Stimulated activated CD4-positive, alpha-beta T cell treated with anti-CD3 and anti-CD28 coated beads, Interleukin-4, amount 100 ng/mL, for 48 hours (primary cell): ENCODE results near the gene CES4A.
A peak's percentile ranks its signal among the peaks of the same experiment; 100 is the strongest.
"Not testable (repeated sequence)": the region's sequence is repeated elsewhere in the genome, so short reads cannot be mapped to it uniquely, and the experiment has no call there.

Experiments used
- DNase-seq, 2 donors: peaks; one replicate each; pipeline ENCODE4 v3.0.0-alpha.2; 2020; ENCODE audit warnings: low read depth in 2 of 2

Gene CES4A

DNA sequence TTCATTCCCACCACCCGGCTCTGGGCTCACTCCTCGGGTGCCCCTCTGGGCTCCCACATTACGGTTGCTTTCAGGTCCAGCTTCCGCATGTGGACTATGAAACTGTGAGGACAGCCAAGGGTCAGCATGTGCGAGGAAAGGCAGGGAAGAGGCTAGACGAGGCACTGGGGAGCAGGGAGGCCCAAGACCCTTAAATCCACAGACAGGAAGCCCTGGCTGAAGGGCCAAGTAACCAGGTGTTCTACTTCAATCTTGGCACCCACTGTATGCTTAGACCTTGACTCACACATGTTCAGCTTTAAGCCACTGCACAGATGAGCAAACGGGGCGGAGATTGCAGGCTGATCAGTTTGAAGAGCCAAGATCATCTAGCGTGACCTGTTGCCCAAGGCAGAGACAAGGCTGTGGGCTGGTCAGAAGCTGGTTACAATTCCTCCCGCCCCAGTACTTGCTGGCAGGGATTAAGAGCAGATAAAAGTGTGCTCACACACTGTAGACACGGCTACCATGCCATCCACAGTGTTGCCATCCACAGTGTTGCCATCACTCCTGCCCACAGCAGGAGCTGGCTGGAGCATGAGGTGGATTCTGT, at the start of gene CES4A:
Gene CES4A (plus strand): TSS at position 393 of the 592 bp plus-strand sequence. CDS start 184 bp downstream, at position 577.
- no peak for DNase-seq

DNA sequence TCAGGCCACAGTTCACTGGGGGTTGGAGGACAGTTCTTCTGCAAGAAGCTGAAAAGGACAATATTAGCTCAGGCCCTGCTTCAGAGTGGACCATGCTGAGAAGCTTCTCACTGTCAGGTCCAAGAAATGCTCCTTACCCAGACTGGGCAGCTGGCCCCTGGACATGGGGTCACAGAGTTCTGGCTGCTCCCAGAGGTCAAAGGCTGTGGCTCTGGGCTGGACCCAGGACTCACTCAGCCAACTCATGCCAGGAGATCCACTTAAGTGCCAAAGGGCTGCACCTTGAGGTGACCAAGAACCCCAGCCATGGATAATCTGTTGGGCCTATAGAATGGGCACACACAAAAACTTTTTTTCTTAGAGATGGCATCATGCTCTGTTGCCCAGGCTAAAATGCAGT, 49.0 kb upstream of the CES4A start:
- no peak for DNase-seq

DNA sequence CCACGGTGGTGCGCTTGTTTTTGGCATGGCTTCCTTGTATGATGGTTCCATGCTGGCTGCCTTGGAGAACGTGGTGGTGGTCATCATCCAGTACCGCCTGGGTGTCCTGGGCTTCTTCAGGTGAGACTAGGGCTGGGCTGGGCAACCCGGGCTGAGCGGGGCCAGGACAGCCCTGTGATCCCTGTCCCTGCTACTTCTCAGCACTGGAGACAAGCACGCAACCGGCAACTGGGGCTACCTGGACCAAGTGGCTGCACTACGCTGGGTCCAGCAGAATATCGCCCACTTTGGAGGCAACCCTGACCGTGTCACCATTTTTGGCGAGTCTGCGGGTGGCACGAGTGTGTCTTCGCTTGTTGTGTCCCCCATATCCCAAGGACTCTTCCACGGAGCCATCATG, 48.2 kb upstream of the CES4A start:
- no peak for DNase-seq

DNA sequence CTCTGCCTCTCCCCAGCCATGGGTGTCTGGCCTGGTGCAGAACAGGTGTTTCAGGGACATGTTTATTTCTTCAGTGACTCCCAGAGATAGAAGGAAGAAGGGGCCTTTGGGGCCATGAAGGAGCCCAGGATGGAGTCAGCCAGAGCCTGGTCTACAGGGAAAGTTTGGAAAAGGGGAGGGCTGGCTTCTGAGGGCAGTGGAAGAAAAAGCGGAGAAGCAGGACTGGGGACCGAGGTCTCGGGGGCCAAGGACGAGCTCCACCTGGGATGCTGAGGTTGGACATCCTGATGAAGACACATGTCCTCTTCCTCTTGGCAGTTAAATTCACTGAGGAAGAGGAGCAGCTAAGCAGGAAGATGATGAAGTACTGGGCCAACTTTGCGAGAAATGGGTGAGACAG, 45.4 kb upstream of the CES4A start:
- DNase-seq = no peak

DNA sequence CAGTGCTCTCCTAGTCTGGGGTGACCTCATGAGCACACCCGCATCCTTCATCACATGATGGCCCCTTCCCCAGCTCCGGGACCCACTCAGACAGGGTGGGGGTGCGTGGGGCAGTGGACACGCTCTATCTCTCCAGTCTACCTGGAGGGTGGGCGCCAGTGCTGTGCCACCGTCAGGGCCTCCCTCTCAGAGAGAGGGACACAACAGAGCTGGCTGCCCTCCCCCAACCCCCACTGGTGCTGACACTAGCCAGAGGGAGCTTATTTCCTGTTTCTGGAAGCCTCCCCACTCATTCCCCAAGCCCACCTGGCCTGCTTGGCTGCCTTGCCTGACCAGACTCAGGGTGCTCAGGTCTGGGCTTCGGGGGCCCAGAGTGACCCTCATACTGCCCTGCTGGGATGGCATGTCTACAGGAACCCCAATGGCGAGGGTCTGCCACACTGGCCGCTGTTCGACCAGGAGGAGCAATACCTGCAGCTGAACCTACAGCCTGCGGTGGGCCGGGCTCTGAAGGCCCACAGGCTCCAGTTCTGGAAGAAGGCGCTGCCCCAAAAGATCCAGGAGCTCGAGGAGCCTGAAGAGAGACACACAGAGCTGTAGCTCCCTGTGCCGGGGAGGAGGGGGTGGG, 44.8 kb upstream of the CES4A start:
- no peak for DNase-seq

DNA sequence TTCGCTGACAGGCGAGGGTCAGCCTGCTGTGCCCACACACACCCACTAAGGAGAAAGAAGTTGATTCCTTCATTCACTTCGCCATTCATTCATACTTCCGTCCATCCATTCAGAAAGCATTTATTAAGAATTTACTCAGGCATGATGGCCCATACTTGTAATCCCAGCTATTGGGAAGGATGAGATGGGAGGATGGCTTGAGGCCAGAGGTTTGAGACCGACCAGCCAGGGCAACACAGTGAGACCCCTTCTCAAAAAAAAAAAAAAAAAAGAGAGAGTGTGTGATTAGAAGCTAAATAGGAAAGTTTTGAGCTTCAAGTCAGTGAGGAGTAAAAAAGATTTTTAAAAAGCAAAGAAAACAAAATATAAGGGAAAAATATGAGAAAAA, 44.3 kb upstream of the CES4A start:
- no peak for DNase-seq

DNA sequence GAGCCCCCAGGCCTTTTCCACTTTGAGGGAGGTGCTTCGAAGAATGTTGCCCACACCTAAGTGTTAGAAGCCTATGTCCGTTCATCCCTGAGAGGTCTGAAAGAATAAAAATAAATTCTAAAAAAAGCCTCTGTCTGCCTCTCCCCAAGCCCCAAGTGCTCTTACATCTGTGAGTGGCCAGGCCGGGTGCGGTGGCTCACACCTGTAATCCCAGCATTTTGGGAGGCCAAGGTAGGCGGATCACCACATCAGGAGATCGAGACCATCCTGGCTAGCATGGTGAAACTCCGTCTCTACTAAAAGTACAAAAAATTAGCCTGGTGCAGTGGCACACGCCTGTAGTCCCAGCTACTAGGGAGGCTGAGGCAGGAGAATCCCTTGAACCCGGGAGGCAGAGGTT, 43.4 kb upstream of the CES4A start:
- DNase-seq = not testable (repeated sequence)

DNA sequence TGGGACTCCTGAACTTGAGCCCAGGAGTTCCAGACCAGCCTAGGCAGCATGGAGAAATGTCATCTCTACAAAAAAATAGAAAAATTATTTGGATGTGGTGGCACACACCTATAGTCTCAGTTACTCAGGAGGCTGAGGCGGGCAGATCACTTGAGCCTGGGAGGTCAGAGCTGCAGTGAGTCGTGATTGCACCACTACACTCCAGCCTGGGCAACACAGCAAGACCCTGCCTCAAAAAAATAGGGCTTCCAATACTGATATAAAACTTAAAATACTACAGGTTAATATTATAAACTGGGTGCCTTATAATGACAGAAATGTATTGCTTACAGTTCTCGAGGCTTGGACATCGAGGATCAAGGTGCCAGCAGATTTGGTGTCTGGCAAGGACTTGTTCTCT, 42.5 kb upstream of the CES4A start:
- DNase-seq = no peak

DNA sequence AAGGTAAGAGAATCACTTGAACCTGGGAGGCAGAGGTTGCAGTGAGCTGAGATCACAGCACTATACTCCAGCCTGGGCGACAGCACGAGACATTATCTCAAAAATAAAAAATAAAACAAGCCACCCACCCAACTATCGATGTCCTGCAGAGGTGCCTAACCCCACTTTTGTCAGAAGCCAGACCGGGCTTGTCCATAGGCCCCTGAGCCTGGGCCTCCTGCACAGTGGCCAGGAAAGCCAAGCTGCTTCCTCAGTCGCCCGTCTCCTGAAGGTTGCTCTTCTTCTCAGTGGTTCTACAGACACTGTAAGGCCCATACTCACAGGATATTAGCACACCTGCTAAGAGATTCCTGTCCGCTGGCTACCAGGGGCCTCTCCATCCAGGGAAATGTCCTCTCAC, 41.8 kb upstream of the CES4A start:
- no peak for DNase-seq

DNA sequence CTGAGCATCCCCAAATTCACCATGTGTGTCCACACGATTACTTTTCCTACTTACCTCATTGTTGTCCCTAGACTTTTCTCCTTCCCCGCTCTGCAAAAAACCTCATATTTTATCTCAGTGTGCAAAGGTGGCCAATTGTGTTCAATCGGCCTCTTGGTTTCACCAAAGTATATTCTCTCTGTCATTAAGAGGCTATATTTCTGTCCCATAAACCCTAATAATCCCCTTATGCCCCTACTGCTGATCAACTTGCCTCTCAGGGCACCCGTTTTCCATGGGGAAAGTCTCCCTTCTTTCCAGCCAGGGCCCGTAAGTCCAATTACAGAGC, 41.5 kb upstream of the CES4A start:
- no peak for DNase-seq

DNA sequence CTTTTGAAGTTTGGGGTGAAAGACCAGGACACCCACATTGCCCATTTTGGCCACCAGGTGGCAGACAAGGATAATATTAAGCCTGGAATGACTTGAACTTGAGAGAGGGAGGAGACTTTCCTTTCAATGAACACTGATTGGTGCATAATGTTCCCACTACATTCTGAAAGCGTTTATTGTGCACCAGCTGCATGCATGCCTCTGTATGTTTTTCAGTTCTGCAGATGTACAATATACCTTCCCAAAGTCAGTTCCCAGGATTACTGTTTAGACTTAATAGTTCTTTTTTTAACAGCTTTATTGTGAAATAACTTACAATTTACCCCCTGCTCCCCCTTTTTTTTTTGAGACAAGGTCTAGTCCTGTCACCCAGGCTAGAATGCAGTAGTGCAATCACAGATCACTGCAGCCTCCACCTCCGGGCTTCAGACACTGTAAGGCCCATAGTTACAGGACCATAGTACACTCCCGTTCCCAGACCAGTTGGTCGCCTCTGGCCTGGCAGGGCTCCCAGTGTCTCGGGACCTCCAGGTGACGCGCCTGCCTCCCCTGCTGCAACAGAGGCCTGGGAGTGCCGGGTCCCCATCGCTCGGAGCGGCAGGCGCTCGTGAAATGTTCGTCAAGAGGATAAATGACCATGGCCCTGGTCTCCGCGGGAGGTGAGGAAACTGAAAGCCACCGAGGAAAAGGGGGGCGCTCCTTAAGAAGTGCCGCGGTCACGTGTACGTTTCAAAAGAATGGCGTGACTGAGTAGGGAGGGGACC, 40.9 kb upstream of the CES4A start:
- peak; percentile 76 to 84 for DNase-seq

DNA sequence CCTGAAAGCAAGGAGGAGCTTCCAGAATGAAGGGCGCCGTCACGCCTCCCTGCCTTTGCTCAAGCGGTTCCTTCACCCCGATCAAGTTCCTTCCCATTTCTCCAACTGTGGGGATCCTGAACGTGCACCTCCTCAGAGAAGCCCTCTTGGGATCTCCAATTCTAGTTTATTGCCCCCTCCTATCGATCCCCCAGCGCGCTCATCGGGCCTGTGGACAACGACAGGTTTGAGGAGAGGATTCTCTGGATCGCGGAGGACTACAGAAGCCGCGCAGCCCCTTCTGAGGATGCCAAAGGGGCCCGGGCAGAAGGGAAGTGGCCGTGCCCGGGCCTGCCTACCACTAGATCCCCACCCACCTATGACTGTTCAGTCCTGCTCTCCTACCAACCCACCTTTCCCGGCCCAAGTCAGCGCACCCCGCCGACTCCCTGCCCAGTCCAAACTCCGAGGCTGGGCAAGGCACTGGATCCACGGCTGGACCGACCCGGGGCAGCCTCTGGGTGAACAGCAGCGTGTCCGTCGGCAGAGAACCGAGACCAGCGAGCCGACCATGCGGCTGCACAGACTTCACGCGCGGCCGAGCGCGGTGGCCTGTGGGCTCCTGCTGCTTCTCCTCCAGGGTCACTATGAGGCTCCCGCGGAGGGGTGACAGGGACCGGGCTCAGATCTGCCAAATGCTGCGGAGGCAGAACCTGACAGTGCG, 40.1 kb upstream of the CES4A start:
- no peak for DNase-seq

DNA sequence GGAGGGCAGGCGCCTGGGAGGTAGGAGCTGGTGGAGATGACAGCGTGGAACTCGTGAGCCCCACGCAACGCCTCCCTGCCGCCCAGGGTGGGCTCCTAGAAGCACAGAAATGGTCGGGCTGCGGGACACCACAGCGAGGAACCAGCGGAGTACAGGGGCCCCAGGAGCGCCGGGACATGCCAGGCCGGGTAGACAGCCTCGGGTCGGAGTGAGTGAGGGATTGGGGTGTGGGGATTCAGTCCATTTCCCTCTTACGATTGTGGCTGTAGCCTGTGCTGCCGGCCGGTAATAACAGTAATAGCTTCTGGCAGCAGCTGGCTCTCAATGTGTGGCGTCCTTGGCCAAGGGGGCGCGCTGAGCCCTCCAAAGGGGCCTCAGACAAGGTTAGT, 39.6 kb upstream of the CES4A start:
- DNase-seq = no peak

DNA sequence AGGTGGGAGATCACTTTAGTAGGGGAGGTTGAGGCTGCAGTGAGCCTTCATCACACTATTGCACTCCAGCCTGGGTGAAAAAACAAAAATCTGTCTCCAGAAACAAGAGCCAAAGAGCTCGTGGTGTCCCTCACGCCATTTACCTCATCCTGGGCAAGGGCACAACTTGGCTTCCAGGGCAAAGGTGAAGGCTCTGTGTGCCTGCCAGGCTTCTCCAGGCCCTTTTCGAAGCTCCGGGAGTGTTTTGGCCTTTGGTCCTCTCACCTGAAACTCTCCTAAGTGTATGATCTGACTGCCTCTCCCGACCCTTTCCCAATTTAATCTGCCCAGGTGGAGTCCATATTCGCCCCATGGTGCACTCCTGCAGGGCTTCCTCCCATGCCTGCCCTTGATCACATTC, 38.9 kb upstream of the CES4A start:
- no peak for DNase-seq

DNA sequence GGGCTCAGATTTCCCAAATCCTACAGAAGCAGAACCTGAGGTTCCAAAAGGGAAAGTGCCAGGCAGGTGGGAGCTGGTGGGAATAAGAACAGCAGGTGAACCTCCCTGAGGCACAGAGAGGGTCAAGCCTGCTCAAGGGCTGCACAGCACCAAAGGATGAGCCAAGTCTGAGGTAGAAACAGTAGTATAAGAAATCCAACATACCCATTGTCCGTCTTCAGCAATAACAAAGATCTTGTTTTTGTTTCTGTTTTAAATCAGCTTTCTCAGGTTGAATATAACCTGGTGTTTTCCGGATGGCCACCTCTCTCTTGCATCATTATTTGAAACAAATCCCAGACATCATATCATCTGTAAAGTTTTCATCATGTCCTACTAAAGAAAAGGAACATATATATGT, 38.0 kb upstream of the CES4A start:
- DNase-seq = no peak

DNA sequence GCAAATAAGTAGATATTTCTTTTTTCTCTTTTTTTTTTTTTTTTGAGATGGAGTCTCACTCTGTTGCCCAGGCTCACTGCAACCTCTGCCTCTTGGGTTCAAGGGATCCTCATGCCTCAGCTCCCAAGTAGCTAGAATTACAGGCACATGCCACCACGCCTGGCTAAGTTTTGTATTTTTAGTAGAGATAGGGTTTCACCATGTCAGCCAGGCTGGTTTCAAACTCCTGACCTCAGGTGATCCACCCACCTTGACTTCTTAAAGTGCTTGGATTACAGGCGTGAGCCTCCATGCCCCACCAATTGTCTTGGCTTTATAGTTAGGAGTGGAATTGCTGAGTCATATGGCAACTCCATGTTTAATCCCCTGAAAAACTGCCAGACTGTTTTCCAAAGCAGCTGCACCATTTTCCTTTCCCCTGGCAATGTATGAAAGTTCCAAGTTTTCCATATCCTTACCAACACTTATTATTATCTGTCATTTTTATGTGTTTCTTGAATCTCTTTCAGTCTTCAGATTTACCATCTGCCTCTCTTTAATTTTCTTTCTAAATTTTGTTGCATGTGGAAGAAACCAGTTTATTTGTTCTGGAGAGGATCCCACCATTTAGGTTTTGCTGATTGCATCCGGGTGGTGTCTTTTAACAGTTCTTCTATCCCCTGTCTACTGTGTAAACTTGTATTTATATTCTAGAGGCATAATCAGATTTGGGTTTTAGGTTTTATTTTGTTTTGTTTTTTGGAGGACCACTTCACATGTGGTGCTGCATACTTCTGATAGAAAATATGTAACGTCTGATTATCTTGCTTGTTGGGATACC, 37.2 kb upstream of the CES4A start:
- no peak for DNase-seq

DNA sequence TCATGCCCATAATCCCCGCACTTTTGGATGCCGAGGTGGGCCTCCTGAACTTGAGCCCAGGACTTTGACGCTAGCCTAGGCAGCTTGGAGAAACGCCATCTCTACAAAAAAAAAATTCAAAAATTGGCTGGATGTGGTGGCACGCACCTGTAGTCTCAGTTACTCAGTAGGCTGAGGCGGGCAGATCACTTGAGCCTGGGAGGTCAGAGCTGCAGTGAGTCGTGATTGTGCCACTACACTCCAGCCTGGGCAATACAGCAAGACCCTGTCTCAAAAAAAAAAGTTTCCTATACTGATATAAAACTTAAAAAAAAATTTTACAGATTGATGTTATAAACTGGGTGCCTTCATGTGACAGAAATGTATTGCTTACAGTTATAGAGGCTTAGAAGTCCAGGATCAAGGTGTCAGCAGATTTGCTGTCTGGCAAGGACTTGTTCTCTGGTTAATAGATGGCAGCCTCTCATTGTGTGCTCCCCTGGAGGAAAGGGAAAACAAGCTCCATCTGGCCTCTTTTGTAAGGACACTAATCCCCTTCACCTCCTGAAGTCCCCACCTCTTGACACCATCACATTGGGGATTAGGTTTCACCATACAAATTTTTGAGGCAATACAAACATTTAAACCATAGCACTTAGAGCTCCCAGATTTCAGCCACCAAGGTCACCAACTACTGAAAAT, 35.8 kb upstream of the CES4A start:
- no peak for DNase-seq

DNA sequence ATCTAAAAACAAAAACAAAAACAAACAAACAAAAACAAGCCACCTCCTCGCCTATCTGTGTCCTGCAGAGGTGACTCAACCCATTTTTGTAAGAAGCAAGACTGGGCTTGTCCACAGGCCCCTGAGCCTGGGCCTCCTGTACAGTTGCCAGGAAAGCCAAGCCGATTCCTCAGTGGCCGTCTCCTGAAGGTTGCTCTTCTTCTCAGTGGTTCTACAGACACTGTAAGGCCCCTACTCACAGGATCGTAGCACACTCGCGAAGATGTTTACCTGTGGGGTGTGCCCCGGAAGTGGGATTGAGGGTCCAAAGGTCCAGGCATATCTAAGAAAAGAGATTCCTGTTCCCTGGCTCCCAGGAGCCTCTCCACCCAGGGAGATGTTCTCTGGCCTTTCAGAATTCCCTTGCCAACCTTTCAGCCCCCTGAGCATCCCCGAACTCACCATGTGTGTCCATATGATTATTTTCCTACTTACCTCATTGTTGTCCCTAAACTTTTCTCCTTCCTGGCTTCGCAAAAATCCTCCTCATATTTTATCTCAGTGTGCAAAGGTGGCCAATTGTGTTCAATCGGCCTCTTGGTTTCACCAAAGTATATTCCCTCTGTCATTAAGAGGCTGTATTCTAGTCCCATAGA, 34.8 kb upstream of the CES4A start:
- DNase-seq = no peak

DNA sequence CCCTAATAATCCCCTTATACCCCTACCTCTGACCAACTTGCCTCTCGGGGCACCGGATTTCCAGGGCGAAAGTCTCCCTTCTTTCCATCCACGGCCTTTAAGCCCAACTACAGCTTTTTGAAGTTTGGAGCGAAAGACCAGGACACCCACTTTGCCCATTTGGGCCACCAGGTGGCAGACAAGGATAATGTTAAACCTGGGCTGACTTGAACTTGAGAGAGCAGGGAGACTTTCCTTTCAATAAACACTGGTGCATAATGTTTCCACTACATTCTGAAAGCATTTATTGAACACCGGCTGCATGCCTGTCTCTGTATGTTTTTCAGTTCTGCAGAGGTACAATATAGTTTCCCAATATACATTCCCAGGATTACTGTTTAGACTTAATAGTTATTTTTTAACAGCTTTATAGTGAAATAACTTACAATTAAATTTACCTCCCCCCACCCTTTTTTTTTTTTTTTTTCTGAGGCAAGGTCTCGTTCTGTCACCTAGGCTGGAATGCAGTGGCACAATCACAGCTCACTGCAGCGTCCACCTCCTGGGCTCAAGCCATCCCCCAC, 34.2 kb upstream of the CES4A start:
- peak; percentile 66 to 75 for DNase-seq

DNA sequence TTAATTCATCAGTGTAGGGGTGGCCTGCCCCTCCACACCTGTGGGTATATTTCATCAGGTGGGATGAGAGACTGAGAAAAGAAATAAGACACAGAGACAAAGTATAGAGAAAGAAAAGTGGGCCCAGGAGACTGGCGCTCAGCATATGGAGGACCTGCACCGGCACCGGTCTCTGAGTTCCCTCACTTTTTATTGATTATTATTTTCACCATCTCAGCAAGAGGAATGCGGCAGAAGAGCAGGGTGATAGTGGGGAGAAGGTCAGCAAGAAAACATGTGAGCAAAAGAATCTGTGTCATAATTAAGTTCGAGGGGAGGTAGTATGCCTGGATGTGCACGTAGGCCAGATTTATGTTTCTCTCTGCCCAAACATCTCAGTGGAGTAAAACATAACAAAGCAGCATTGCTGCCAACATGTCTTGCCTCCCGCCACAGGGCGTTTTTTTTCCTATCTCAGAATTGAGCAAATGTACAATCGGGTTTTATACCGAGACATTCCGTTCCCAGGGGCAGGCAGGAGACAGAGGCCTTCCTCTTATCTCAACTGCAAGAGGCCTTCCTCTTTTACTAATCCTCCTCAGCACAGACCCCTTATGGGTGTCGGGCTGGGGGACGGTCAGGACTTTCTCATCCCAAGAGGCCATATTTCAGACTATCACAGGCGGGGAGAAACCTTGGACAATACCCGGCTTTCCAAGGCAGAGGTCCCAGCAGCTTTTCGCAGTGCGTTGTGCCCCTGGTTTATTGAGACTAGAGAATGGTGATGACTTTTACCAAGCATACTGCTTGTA, 32.8 kb upstream of the CES4A start:
- not testable (repeated sequence) for DNase-seq
